Body of pancreas (tissue), 4 donors: ENCODE data around the gene CBFB. TPM values are rescaled to one million over a fixed set of nuclear protein-coding genes. Genes with fewer than 3 reads are reported as not detected.

ENCODE experiments used
- ATAC-seq: fragments of 150-250 bp; one replicate; pipeline ENCODE4 v1.9.1; 2016
- DNase-seq, 4 donors: peaks; one replicate each; pipeline ENCODE4 v3.0.0-alpha.2; 2019
- H3K27ac ChIP-seq, 4 donors: fragments of 200-600 bp; sonication (generic); 1 replicate in 3 of 4; 2 replicates in 1 of 4; pipeline versions ENCODE4 v1.5.1 to v1.6.1; 2016 to 2019; ENCODE audit warnings: mild to moderate bottlenecking in 1 of 4, mixed read lengths in 1 of 4, moderate library complexity in 1 of 4
- H3K27me3 ChIP-seq, 2 donors: fragments of 200-600 bp; sonication (generic); one replicate each; pipeline ENCODE4 v1.6.0; 2016; ENCODE audit warnings: mild to moderate bottlenecking in 1 of 2
- H3K36me3 ChIP-seq, 2 donors: fragments of 200-600 bp; sonication (generic); replicated peaks in 1 of 2; 2 replicates each; pipeline ENCODE4 v1.5.1; 2016; ENCODE audit warnings: low read depth in 2 of 2; ENCODE audit not compliant: insufficient read depth in 1 of 2
- H3K4me1 ChIP-seq: fragments of 200-600 bp; sonication (generic); one replicate; pipeline ENCODE4 v1.6.0; 2016
- H3K4me3 ChIP-seq, 2 donors: fragments of 200-600 bp; sonication (generic); 1 replicate in 1 of 2; 2 replicates in 1 of 2; pipeline ENCODE4 v1.5.1; 2016 to 2019
- H3K9me3 ChIP-seq, 3 donors: fragments of 200-600 bp; sonication (generic); 1 replicate in 2 of 3; 2 replicates in 1 of 3; pipeline ENCODE4 v1.5.1; 2016
- CTCF ChIP-seq, 7 experiments: fragments of 450-650 bp in 4 of 7; fragments of 200-600 bp in 3 of 7; sonication (generic) in 3 of 7; IDR thresholded peaks; one replicate each; pipeline ENCODE4 v1.5.1; 2016 to 2019; ENCODE audit warnings: antibody characterized with exemption in 7 of 7
- POLR2A ChIP-seq, 3 donors: fragments of 450-650 bp; IDR thresholded peaks; one replicate each; pipeline ENCODE4 v1.6.1; 2016; ENCODE audit warnings: antibody characterized with exemption in 3 of 3, mild to moderate bottlenecking in 2 of 3
- WGBS, 2 donors: methylation state at CpG; one replicate each; pipeline ENCODE4 v1.1.5; 2017; 5-methylcytosine and 5-hydroxymethylcytosine counted together
- intact Hi-C: fragments of 100-400 bp; cut with DNase I; formaldehyde crosslinking; loops from one replicate; pipeline ENCODE4 v1.15.1; 2023
- total RNA-seq, 2 donors: library from RNA; depleted of rRNA; stranded (reverse); fragments of >200 nt; gene quantifications; one replicate each; pipeline ENCODE4 v1.1.0, GENCODE V29; 2016

Gene CBFB
- total RNA-seq, result 10 to 100 TPM; 28.0 to 41.9 TPM

- TF ChIP-seq CTCF (IDR thresholded peaks at IDR 0.05) (peak in 3 of 7 experiments; percentile 32 to 43 (median 37)), POLR2A (IDR thresholded peaks at IDR 0.05) (peak; percentile 86 to 94 (median 92))
- WGBS, 2 donors, result 1% methylated on average over 51 of the region's 69 CpGs; no CpG with 5 or more reads in 1 of the 2 donors
- no peaks in the 10 kb centered on the region for H3K27me3 ChIP-seq
- H3K36me3 ChIP-seq, result no peaks in the 10 kb centered on the region
- H3K27ac ChIP-seq, result peak within 1 kb of the TSS; percentile 89 to 98 (median 94)
- H3K4me1 ChIP-seq, result peaks cover 24% of the 10 kb centered on the region
- intact Hi-C loops, result loop anchor here (5.0 kb wide), 1 partner anchor 74 kb away; no protein-coding TSS in a partner anchor
- peak within 1 kb of the TSS; percentile 24 to 76 for H3K4me3 ChIP-seq
- DNase-seq (peak; percentile 91 to 95 (median 94)), ATAC-seq (peak; percentile 93)
- H3K9me3 ChIP-seq, result no peaks in the 10 kb centered on the region
Measured at GRCh38 chr16:67028696-67029253, at the start of gene CBFB. CBFB (plus strand) TSS chr16:67029149; CDS start chr16:67029408, 259 bp downstream.

- Histone ChIP-seq H3K9me3 (no peaks in the 10 kb centered on the region), H3K27ac (no peak overlapping the region), H3K4me1 (peaks cover under 1% of the 10 kb centered on the region), H3K4me3 (no peak overlapping the region), H3K36me3 (no peaks in the 10 kb centered on the region), H3K27me3 (no peaks in the 10 kb centered on the region)
- TF ChIP-seq CTCF (IDR thresholded peaks at IDR 0.05) (no peak), POLR2A (IDR thresholded peaks at IDR 0.05) (no peak)
- no peak for DNase-seq
- ATAC-seq, result no peak
- intact Hi-C loops, result no loop called here
- WGBS, 2 donors, result 77 to 85% methylated on average over 9 of the region's 9 CpGs
Measured at GRCh38 chr16:66983033-66983432, 45.9 kb upstream of the CBFB start.

- H3K27ac ChIP-seq, result no peak overlapping the region
- TF ChIP-seq POLR2A (IDR thresholded peaks at IDR 0.05) (no peak), CTCF (IDR thresholded peaks at IDR 0.05) (no peak)
- WGBS, 2 donors, result 87 to 88% methylated on average over 2 to 4 of the region's 4 CpGs
- intact Hi-C loops, result no loop called here
- DNase-seq (no peak), ATAC-seq (no peak)
- no peaks in the 10 kb centered on the region for H3K36me3 ChIP-seq
- H3K4me3 ChIP-seq, result no peak overlapping the region
- no peaks in the 10 kb centered on the region for H3K9me3 ChIP-seq
- peaks cover 10% of the 10 kb centered on the region for H3K4me1 ChIP-seq
- H3K27me3 ChIP-seq, result no peaks in the 10 kb centered on the region
Measured at GRCh38 chr16:66984892-66985311, 44.0 kb upstream of the CBFB start.

- 87 to 95% methylated on average over 3 to 6 of the region's 6 CpGs for WGBS, 2 donors
- Histone ChIP-seq H3K4me1 (peaks cover 10% of the 10 kb centered on the region), H3K9me3 (no peaks in the 10 kb centered on the region), H3K4me3 (no peak overlapping the region), H3K27me3 (no peaks in the 10 kb centered on the region), H3K36me3 (no peaks in the 10 kb centered on the region), H3K27ac (no peak overlapping the region)
- no peak for TF ChIP-seq POLR2A (IDR thresholded peaks at IDR 0.05)
- TF ChIP-seq CTCF (IDR thresholded peaks at IDR 0.05), result no peak
- DNase-seq (no peak), ATAC-seq (no peak)
- intact Hi-C loops, result no loop called here
Measured at GRCh38 chr16:66986559-66986958, 42.4 kb upstream of the CBFB start.
